ENCODE results near the gene C2CD2. TPM values are rescaled to one million over a fixed set of nuclear protein-coding genes. Genes with fewer than 3 reads are reported as not detected.

The C2CD2 gene
- total RNA-seq, 2 donors from 2014 or later: 27.3 to 30.5 TPM

- Histone ChIP-seq H3K9me3 (no peaks in the 10 kb centered on the region), H3K4me3 (no peak overlapping the region), H3K4me1 (replicated peaks) (peaks cover 12% of the 10 kb centered on the region), H3K27me3 (replicated peaks; ENCODE audit: insufficient read depth) (no peaks in the 10 kb centered on the region), H3K27ac (peak overlapping the region in 1 of 2 donors; percentile 51), H3K36me3 (no peaks in the 10 kb centered on the region)
- TF ChIP-seq POLR2AphosphoS5 (IDR thresholded peaks at IDR 0.05) (no peak), POLR2A (IDR thresholded peaks at IDR 0.05) (no peak)
- TF ChIP-seq, protein P1, sequence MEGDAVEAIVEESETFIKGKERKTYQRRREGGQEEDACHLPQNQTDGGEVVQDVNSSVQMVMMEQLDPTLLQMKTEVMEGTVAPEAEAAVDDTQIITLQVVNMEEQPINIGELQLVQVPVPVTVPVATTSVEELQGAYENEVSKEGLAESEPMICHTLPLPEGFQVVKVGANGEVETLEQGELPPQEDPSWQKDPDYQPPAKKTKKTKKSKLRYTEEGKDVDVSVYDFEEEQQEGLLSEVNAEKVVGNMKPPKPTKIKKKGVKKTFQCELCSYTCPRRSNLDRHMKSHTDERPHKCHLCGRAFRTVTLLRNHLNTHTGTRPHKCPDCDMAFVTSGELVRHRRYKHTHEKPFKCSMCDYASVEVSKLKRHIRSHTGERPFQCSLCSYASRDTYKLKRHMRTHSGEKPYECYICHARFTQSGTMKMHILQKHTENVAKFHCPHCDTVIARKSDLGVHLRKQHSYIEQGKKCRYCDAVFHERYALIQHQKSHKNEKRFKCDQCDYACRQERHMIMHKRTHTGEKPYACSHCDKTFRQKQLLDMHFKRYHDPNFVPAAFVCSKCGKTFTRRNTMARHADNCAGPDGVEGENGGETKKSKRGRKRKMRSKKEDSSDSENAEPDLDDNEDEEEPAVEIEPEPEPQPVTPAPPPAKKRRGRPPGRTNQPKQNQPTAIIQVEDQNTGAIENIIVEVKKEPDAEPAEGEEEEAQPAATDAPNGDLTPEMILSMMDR (IDR thresholded peaks at IDR 0.05): no peak
- DNase-seq (ENCODE audit: low spot score): no peak
- intact Hi-C loops (cut with DNase I): no loop called here
- WGBS: 59% methylated on average over 5 of the region's 5 CpGs
Observed at GRCh38 chr21:41929248-41929647, 24.6 kb downstream of the C2CD2 start.

DNA sequence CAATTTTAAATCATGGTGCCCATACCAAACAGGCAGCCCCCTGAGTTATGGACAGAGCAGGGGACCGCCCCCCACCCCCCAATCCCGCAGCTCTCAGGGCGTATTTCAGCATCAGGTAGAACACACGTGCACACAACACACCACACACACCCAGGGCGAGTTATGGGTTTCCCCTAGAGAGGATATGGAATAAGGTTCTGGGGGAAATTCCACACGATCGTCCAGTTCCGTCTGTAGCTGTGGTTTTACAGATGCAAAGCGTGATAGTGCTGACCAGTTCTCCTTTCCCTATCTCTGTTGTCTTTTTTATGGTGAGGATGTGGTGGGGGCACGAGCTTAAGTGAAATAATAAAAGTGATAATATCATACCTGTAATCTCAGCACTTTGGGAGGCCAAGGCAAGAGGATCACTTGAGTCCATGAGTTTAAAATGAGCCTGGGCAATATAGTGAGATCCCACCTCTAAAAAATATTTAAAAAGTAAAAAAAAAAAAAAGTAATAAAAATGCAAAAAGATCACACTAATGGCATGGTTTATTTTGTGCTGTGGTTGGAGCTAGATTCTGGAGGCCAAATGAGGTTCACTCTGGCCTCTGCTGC is 25.1 kb downstream of the C2CD2 start:
- DNase-seq (ENCODE audit: low spot score): no peak
- no peak overlapping the region for H3K4me3 ChIP-seq
- H3K27ac ChIP-seq: peak overlapping the region in 1 of 2 donors; percentile 51
- intact Hi-C loops (cut with DNase I): no loop called here
- H3K27me3 ChIP-seq (replicated peaks; ENCODE audit: insufficient read depth): no peaks in the 10 kb centered on the region
- H3K9me3 ChIP-seq: no peaks in the 10 kb centered on the region
- H3K36me3 ChIP-seq: no peaks in the 10 kb centered on the region
- TF ChIP-seq, protein P1 (IDR thresholded peaks at IDR 0.05): no peak
- H3K4me1 ChIP-seq (replicated peaks): peaks cover 12% of the 10 kb centered on the region
- WGBS: 82% methylated on average over 10 of the region's 10 CpGs

DNA sequence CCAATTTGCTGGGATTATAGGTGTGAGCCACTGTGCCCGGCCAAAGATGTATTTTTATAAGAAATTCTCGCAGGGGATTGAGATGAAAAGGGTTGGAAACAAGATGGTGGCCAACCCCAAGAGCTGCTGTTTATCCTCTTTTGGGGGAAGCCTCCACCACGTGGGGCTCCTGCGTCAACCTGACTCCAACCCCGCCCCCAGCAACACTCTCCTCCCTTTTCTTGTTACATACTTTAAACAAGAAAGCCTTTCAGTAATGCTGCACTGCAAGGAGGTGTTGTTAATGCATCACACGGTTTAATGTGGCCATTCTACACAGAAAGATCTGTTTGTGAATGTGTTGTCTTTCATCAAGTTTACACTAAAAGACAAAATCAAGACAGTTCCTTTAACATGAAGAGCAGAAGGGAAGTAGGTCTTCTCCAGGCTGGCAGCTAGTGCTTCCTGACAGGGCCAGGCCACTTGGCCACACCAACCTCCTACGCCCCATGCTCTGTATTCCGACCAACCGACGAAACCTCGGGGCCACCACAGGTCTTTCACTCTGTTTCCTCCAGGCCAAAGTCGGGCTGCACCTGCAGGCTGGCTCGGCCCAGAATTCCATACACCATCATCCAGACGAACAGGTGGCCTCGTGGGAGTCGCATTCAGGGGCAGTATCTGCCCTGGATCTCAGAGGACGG is 25.9 kb downstream of the C2CD2 start:
- no peaks in the 10 kb centered on the region for H3K36me3 ChIP-seq
- H3K4me3 ChIP-seq: no peak overlapping the region
- H3K27ac ChIP-seq: peak overlapping the region in 1 of 2 donors; percentile 87
- TF ChIP-seq, protein P1 (IDR thresholded peaks at IDR 0.05): no peak
- TF ChIP-seq POLR2AphosphoS5 (IDR thresholded peaks at IDR 0.05): no peak
- DNase-seq (ENCODE audit: low spot score): no peak
- H3K9me3 ChIP-seq: no peaks in the 10 kb centered on the region
- intact Hi-C loops (cut with DNase I): no loop called here
- H3K4me1 ChIP-seq (replicated peaks): peaks cover 6% of the 10 kb centered on the region
- H3K27me3 ChIP-seq (replicated peaks; ENCODE audit: insufficient read depth): no peaks in the 10 kb centered on the region
- WGBS: 83% methylated on average over 17 of the region's 17 CpGs

GRCh38 chr21:41926807-41927171 is 27.0 kb downstream of the C2CD2 start:
- Histone ChIP-seq H3K9me3 (no peaks in the 10 kb centered on the region), H3K4me1 (replicated peaks) (peaks cover 6% of the 10 kb centered on the region), H3K4me3 (peak overlapping the region; percentile 11 to 35), H3K27me3 (replicated peaks; ENCODE audit: insufficient read depth) (no peaks in the 10 kb centered on the region), H3K36me3 (no peaks in the 10 kb centered on the region), H3K27ac (peak overlapping the region; percentile 83 to 87)
- intact Hi-C loops (cut with DNase I): no loop called here
- no peak for DNase-seq (ENCODE audit: low spot score)
- 11% methylated on average over 3 of the region's 3 CpGs for WGBS
- TF ChIP-seq POLR2AphosphoS5 (IDR thresholded peaks at IDR 0.05): no peak
- no peak for TF ChIP-seq POLR2A (IDR thresholded peaks at IDR 0.05)
- TF ChIP-seq, protein P1 (IDR thresholded peaks at IDR 0.05): no peak

Data from prostate gland (tissue), 2 donors.